ENCODE measurements around the gene LRRC45. TPM values are rescaled to one million over a fixed set of nuclear protein-coding genes. Genes with fewer than 3 reads are reported as not detected.
A peak's percentile ranks its signal among the peaks of the same experiment; 100 is the strongest.

Gene LRRC45
- total RNA-seq, 1 experiment from 2014 or later = 38.1 TPM

DNA sequence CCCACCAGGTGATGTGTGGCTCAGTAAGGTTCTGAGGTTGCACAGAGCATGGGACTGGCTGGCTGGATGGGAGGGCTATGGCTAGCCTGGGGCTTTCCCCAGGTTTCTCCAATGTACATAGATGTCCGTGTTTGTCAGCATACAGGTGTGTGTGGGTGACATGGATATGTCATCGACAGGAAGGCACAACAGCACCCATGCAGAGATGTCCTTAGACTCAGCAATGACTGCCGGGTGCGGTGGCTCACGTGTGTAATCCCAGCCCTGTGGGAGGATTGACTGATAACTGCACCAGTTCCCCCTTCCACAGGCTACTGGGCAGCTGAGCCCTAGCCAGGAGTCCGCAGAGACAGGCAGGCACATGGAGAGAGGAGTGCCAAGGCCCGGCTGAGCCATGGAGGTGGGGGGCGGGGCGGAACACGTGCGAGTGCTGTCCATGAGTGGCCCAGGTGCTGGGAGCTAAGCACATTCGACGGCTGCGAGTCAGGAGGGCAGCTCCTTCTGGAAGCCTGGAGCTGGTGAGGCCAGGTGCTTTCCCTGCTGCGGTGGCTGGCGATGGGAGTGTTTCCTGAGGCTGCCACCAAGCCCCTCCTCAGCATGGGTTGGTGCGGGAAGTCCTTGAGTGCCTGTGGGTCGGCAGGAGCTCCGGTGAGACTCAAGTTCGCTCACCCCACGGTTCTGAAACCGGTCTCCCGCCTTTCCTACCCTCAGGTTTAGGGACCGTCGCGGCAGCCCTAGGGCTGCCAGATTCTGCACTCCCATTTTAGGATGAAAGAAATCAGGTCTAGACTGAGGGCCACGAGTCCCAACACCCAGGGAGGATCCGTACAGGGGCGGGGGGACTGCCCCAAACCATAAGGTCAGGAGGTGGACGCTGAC lies 46.5 kb upstream of the LRRC45 start (continued):
- TF ChIP-seq, protein P1, sequence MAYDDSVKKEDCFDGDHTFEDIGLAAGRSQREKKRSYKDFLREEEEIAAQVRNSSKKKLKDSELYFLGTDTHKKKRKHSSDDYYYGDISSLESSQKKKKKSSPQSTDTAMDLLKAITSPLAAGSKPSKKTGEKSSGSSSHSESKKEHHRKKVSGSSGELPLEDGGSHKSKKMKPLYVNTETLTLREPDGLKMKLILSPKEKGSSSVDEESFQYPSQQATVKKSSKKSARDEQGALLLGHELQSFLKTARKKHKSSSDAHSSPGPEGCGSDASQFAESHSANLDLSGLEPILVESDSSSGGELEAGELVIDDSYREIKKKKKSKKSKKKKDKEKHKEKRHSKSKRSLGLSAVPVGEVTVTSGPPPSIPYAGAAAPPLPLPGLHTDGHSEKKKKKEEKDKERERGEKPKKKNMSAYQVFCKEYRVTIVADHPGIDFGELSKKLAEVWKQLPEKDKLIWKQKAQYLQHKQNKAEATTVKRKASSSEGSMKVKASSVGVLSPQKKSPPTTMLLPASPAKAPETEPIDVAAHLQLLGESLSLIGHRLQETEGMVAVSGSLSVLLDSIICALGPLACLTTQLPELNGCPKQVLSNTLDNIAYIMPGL (CRISPR knock-in tag; IDR thresholded peaks at IDR 0.05) = peak; percentile 3; the same call in 1 of the 2 replicates
- 0 out of 2 replicates have a peak, but pooled peaks have one; percentile 54 for TF ChIP-seq CREB1 (CRISPR knock-in tag; IDR thresholded peaks at IDR 0.05)
- TF ChIP-seq, protein P2, sequence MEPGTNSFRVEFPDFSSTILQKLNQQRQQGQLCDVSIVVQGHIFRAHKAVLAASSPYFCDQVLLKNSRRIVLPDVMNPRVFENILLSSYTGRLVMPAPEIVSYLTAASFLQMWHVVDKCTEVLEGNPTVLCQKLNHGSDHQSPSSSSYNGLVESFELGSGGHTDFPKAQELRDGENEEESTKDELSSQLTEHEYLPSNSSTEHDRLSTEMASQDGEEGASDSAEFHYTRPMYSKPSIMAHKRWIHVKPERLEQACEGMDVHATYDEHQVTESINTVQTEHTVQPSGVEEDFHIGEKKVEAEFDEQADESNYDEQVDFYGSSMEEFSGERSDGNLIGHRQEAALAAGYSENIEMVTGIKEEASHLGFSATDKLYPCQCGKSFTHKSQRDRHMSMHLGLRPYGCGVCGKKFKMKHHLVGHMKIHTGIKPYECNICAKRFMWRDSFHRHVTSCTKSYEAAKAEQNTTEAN (CRISPR knock-in tag; IDR thresholded peaks at IDR 0.05) = no peak

DNA sequence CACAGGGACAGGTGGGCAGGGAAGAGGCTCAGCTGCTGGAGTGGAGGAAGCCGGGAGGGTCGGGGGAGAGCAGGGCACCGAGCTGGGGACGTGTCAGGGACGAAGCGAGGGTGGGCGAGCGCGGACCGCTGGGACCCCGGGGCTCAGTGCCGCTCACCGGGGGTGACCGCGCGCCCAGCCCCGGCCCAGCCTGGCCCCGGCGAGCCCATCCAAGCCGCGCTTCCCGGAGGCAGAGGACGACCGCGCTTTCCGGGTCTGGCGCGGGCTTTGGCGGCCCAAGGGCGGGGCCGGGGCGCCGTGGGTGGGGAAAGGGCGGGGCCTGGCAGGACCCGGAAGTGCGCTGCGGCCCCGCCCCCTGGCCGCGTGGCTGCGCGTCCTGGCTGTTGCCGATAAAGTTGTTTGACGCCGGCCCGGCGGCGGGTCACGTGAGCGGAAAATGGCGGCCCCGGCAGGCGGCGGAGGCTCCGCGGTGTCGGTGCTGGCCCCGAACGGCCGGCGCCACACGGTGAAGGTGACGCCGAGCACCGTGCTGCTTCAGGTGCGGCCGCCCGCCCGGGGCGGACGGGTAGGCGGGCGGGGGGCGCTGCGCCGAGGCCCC lies 45.8 kb upstream of the LRRC45 start, which contains the start of gene ASPSCR1:
ASPSCR1 (plus strand) TSS at position 419 of the 598 bp plus-strand sequence; CDS start at position 437, 18 bp downstream.
- Mint-ChIP-seq H3K4me3 (peak within 1 kb of the TSS; percentile 88), H3K9me3 (peaks cover 17% of the 10 kb centered on the region), H3K36me3 (peaks cover 12% of the 10 kb centered on the region), H3K4me1 (peaks cover 6% of the 10 kb centered on the region; the same call in 1 of the 2 replicates), H3K27ac (no peak within 1 kb of the TSS), H3K27me3 (ENCODE audit: low read depth) (peaks cover 44% of the 10 kb centered on the region)
- TF ChIP-seq HMGA2 (CRISPR knock-in tag; IDR thresholded peaks at IDR 0.05) (no peak), CREM (CRISPR knock-in tag; IDR thresholded peaks at IDR 0.05) (peak; percentile 78), ZBTB21 (CRISPR knock-in tag; IDR thresholded peaks at IDR 0.05; ENCODE audit: borderline replicate concordance) (0 out of 2 replicates have a peak, but pooled peaks have one; percentile 26), KAT7 (CRISPR knock-in tag; IDR thresholded peaks at IDR 0.05; ENCODE audit: borderline replicate concordance) (0 out of 2 replicates have a peak, but pooled peaks have one; percentile 45), ELF4 (CRISPR knock-in tag; IDR thresholded peaks at IDR 0.05; ENCODE audit: low read depth) (peak; percentile 54; the same call in 1 of the 2 replicates), GABPB1 (CRISPR knock-in tag; IDR thresholded peaks at IDR 0.05) (peak; percentile 64), SP1 (CRISPR knock-in tag; conservative IDR thresholded peaks at IDR 0.05) (peak; percentile 99), NFE2L1 (CRISPR knock-in tag; IDR thresholded peaks at IDR 0.05) (no peak), FOXK1 (CRISPR knock-in tag; IDR thresholded peaks at IDR 0.05) (peak; percentile 94), FOXP1 (CRISPR knock-in tag; IDR thresholded peaks at IDR 0.05; ENCODE audit: borderline replicate concordance) (peak; percentile 71; the same call in 1 of the 2 replicates)
- TF ChIP-seq, protein P3, sequence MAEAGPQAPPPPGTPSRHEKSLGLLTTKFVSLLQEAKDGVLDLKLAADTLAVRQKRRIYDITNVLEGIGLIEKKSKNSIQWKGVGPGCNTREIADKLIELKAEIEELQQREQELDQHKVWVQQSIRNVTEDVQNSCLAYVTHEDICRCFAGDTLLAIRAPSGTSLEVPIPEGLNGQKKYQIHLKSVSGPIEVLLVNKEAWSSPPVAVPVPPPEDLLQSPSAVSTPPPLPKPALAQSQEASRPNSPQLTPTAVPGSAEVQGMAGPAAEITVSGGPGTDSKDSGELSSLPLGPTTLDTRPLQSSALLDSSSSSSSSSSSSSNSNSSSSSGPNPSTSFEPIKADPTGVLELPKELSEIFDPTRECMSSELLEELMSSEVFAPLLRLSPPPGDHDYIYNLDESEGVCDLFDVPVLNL (CRISPR knock-in tag; IDR thresholded peaks at IDR 0.05; ENCODE audit: borderline replicate concordance, low read depth) = no peak
- TF ChIP-seq, protein P4, sequence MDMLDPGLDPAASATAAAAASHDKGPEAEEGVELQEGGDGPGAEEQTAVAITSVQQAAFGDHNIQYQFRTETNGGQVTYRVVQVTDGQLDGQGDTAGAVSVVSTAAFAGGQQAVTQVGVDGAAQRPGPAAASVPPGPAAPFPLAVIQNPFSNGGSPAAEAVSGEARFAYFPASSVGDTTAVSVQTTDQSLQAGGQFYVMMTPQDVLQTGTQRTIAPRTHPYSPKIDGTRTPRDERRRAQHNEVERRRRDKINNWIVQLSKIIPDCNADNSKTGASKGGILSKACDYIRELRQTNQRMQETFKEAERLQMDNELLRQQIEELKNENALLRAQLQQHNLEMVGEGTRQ (CRISPR knock-in tag; IDR thresholded peaks at IDR 0.05) = peak; percentile 98
- TF ChIP-seq, protein P5, sequence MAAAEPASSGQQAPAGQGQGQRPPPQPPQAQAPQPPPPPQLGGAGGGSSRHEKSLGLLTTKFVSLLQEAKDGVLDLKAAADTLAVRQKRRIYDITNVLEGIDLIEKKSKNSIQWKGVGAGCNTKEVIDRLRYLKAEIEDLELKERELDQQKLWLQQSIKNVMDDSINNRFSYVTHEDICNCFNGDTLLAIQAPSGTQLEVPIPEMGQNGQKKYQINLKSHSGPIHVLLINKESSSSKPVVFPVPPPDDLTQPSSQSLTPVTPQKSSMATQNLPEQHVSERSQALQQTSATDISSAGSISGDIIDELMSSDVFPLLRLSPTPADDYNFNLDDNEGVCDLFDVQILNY (CRISPR knock-in tag; IDR thresholded peaks at IDR 0.05) = peak; percentile 52; the same call in 1 of the 2 replicates
- TF ChIP-seq, protein P6, sequence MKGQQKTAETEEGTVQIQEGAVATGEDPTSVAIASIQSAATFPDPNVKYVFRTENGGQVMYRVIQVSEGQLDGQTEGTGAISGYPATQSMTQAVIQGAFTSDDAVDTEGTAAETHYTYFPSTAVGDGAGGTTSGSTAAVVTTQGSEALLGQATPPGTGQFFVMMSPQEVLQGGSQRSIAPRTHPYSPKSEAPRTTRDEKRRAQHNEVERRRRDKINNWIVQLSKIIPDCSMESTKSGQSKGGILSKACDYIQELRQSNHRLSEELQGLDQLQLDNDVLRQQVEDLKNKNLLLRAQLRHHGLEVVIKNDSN (CRISPR knock-in tag; IDR thresholded peaks at IDR 0.05) = peak; percentile 96
- TF ChIP-seq, protein P7, sequence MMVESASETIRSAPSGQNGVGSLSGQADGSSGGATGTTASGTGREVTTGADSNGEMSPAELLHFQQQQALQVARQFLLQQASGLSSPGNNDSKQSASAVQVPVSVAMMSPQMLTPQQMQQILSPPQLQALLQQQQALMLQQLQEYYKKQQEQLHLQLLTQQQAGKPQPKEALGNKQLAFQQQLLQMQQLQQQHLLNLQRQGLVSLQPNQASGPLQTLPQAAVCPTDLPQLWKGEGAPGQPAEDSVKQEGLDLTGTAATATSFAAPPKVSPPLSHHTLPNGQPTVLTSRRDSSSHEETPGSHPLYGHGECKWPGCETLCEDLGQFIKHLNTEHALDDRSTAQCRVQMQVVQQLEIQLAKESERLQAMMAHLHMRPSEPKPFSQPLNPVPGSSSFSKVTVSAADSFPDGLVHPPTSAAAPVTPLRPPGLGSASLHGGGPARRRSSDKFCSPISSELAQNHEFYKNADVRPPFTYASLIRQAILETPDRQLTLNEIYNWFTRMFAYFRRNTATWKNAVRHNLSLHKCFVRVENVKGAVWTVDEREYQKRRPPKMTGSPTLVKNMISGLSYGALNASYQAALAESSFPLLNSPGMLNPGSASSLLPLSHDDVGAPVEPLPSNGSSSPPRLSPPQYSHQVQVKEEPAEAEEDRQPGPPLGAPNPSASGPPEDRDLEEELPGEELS (CRISPR knock-in tag; IDR thresholded peaks at IDR 0.05) = peak; percentile 69; the same call in 1 of the 2 replicates
- TF ChIP-seq, protein P8, sequence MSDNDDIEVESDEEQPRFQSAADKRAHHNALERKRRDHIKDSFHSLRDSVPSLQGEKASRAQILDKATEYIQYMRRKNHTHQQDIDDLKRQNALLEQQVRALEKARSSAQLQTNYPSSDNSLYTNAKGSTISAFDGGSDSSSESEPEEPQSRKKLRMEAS (CRISPR knock-in tag; IDR thresholded peaks at IDR 0.05) = peak; percentile 88
- DNase-seq (ENCODE audit: low spot score) = peak; percentile 88
- ChIA-PET POLR2A (interaction anchor here (1.2 to 1.4 kb wide), 3 partner anchors 9 to 60 kb away, joined by 4 to 7 read pairs (median 4); partner anchors contain the start of gene DCXR), CTCF (interaction anchor here (0.6 to 1.6 kb wide), 6 partner anchors 17 to 60 kb away, joined by 3 to 8 read pairs (median 4); partner anchors contain the start of genes DCXR, MAFG and NOTUM)
- ATAC-seq = peak; percentile 81

All from WTC11 (cell line).